Endothelial cell of umbilical vein (primary cell): ENCODE measurements around the gene CHML. TPM values are rescaled to one million over a fixed set of nuclear protein-coding genes. Genes with fewer than 3 reads are reported as not detected.

ENCODE experiments used
- BruUV-seq: library from RNA; stranded (reverse); fragments of 400-500 nt; replicated peaks from 2 replicates; lab custom pipeline; 2021; lab: Mats Ljungman, UMichigan
- CTCF ChIA-PET: fragments of 300-600, 350-600 bp; sonication (Branson Sonifier 250); formaldehyde crosslinking; loops from one replicate; lab custom pipeline; 2021; ENCODE audit warnings: antibody characterized with exemption, inconsistent platforms; lab: Charles Lee
- POLR2A ChIA-PET: fragments of 300-600, 350-600 bp; sonication (Branson Sonifier 250); formaldehyde crosslinking; loops from one replicate; lab custom pipeline; 2021; ENCODE audit warnings: antibody characterized with exemption, inconsistent platforms; lab: Charles Lee
- DNase-seq: peaks from one replicate; pipeline ENCODE4 v3.0.0-alpha.2; 2011; ENCODE audit warnings: low read depth, low spot score
- FAIRE-seq: peaks from 2 replicates; lab custom pipeline; 2011; peaks lifted over from hg19 to GRCh38; lab: Jason Lieb, UNC
- H2AFZ ChIP-seq: 2 replicates; pipeline ENCODE4 v1.6.0; 2012; ENCODE audit warnings: low read depth, low read length, control low read depth, inconsistent platforms
- H3K27ac ChIP-seq: 2 replicates; pipeline ENCODE4 v1.5.1; 2011; ENCODE audit warnings: low read depth, mild to moderate bottlenecking, control low read depth, low read length, moderate library complexity; ENCODE audit not compliant: insufficient read depth
- H3K27me3 ChIP-seq, 2 experiments: 2 replicates each; pipeline versions ENCODE4 v1.6.0 to v1.6.1; 2011; ENCODE audit warnings: low read length in 2 of 2, mixed read lengths in 1 of 2; ENCODE audit not compliant: control insufficient read depth in 2 of 2, insufficient read depth in 2 of 2
- H3K36me3 ChIP-seq, 2 experiments: 2 replicates in 1 of 2; 3 replicates in 1 of 2; pipeline ENCODE4 v1.5.1; 2011; ENCODE audit warnings: low read length in 2 of 2, mild to moderate bottlenecking in 1 of 2, moderate library complexity in 1 of 2; ENCODE audit not compliant: control insufficient read depth in 2 of 2, insufficient read depth in 2 of 2; ENCODE audit errors: extremely low read depth in 1 of 2
- H3K4me1 ChIP-seq: 3 replicates; pipeline ENCODE4 v1.5.1; 2011; ENCODE audit warnings: mild to moderate bottlenecking, low read length; ENCODE audit not compliant: control insufficient read depth, insufficient read depth; ENCODE audit errors: extremely low read depth
- H3K4me2 ChIP-seq: 2 replicates; pipeline ENCODE4 v1.6.1; 2011; ENCODE audit warnings: low read length, control low read depth, mixed read lengths; ENCODE audit not compliant: insufficient read depth
- H3K4me3 ChIP-seq, 3 experiments: fragments of 200-600 bp in 1 of 3; sonication (generic), shearing (Covaris generic) in 1 of 3; replicated peaks in 1 of 3; 2 replicates each; pipeline ENCODE4 v1.5.1; 2011 to 2016; ENCODE audit warnings: control low read depth in 3 of 3, low read length in 3 of 3, mild to moderate bottlenecking in 2 of 3, inconsistent platforms in 1 of 3, low read depth in 1 of 3, moderate library complexity in 1 of 3; ENCODE audit not compliant: insufficient read depth in 1 of 3
- H3K79me2 ChIP-seq: 2 replicates; pipeline ENCODE4 v1.6.0; 2012; ENCODE audit warnings: low read length, inconsistent platforms; ENCODE audit not compliant: control insufficient read depth, insufficient read depth
- H3K9ac ChIP-seq: replicated peaks from 2 replicates; pipeline ENCODE3; 2011; ENCODE audit warnings: low read length, control low read depth; ENCODE audit not compliant: insufficient read depth; ENCODE audit errors: extremely low read depth
- H3K9me1 ChIP-seq: replicated peaks from 3 replicates; pipeline ENCODE4 v1.6.0; 2011; ENCODE audit warnings: mild to moderate bottlenecking, low read length; ENCODE audit not compliant: control insufficient read depth, insufficient read depth; ENCODE audit errors: extremely low read depth
- H3K9me3 ChIP-seq: replicated peaks from 2 replicates; pipeline ENCODE4 v1.5.1; 2012; ENCODE audit warnings: low read length, inconsistent platforms; ENCODE audit not compliant: control insufficient read depth, insufficient read depth
- H4K20me1 ChIP-seq: replicated peaks from 2 replicates; pipeline ENCODE3; 2011; ENCODE audit warnings: mild to moderate bottlenecking, low read length; ENCODE audit not compliant: control insufficient read depth, insufficient read depth; ENCODE audit errors: extremely low read depth
- CTCF ChIP-seq, 2 donors: IDR thresholded peaks; 1 replicate in 1 of 2; 2 replicates in 1 of 2; pipeline ENCODE4 v1.5.1; 2011; ENCODE audit warnings: low read length in 2 of 2, mild to moderate bottlenecking in 2 of 2, moderate library complexity in 2 of 2, control low read depth in 1 of 2, inconsistent platforms in 1 of 2, low read depth in 1 of 2; ENCODE audit not compliant: insufficient read depth in 1 of 2; ENCODE audit errors: extremely low read depth in 1 of 2
- EZH2 ChIP-seq: IDR thresholded peaks from 2 replicates; pipeline ENCODE4 v1.6.1; 2012; ENCODE audit warnings: borderline replicate concordance, low read depth, mild to moderate bottlenecking, moderate library complexity, low read length, inconsistent platforms; ENCODE audit not compliant: severe bottlenecking
- FOS ChIP-seq: IDR thresholded peaks from 2 replicates; pipeline ENCODE4 v1.6.1; 2011; ENCODE audit warnings: mild to moderate bottlenecking, low read length, moderate library complexity, borderline replicate concordance; ENCODE audit not compliant: insufficient read depth
- GATA2 ChIP-seq: IDR thresholded peaks from 2 replicates; pipeline ENCODE4 v1.7.0; 2011; ENCODE audit warnings: low read depth, mild to moderate bottlenecking, moderate library complexity, mixed read lengths, low read length; ENCODE audit not compliant: insufficient read length, insufficient read depth
- JUN ChIP-seq: IDR thresholded peaks from 2 replicates; pipeline ENCODE4 v1.6.1; 2011; ENCODE audit warnings: borderline replicate concordance, low read depth; ENCODE audit not compliant: insufficient read length, insufficient read depth
- MAX ChIP-seq: IDR thresholded peaks from 2 replicates; pipeline ENCODE4 v1.6.1; 2011; ENCODE audit not compliant: insufficient read depth, insufficient read length
- MYC ChIP-seq: IDR thresholded peaks from one replicate; pipeline ENCODE4 v1.6.1; 2011; ENCODE audit warnings: mild to moderate bottlenecking, low read depth, low read length
- POLR2A ChIP-seq: IDR thresholded peaks from 2 replicates; pipeline ENCODE4 v1.6.1; 2012; ENCODE audit warnings: low read depth, mild to moderate bottlenecking, control low read depth, low read length
- POLR2AphosphoS5 ChIP-seq: IDR thresholded peaks from 2 replicates; pipeline ENCODE4 v1.6.1; 2012; ENCODE audit warnings: low read depth, mild to moderate bottlenecking, control low read depth, low read length, moderate library complexity; ENCODE audit not compliant: insufficient read depth
- dilution Hi-C: fragments of 300-500 bp; cut with MboI; formaldehyde crosslinking; loops from one replicate; pipeline ENCODE4 v1.15.0; 2019; ENCODE audit warnings: low sequenced_read_pairs; ENCODE audit not compliant: extremely low pct_ligation_motif_present
- intact Hi-C: fragments of 100-400 bp; cut with micrococcal nuclease; formaldehyde crosslinking; loops from one replicate; pipeline ENCODE4 v1.10.0; 2022
- polyA plus RNA-seq, 4 experiments: library from polyadenylated mRNA; depleted of rRNA in 3 of 4; stranded (reverse) in 3 of 4; unstranded in 1 of 4; fragments of >200 nt; gene quantifications; 2 replicates each; pipeline versions ENCODE4 v1.2.1 to v1.2.3, GENCODE V29; 2011 to 2012; ENCODE audit warnings: missing spikeins in 1 of 4
- total RNA-seq: library from RNA; stranded (reverse); gene quantifications from 2 replicates; pipeline ENCODE4 v1.2.3, GENCODE V29; 2021

CHML gene
- total and polyA plus RNA-seq, 2 donors (not counting 3 experiments of a cell fraction or from before 2014, with no cell fraction given): 3.3 to 22.3 TPM

GRCh38 chr1:241654019-241654418 is 13.8 kb upstream of the CHML start:
- ChIA-PET CTCF (no interaction called here), POLR2A (interaction anchor here (0.6 kb wide), 1 partner anchor 14 kb away, joined by 3 read pairs; no protein-coding TSS in a partner anchor)
- H3K36me3 ChIP-seq: no peaks in the 10 kb centered on the region
- no peaks in the 10 kb centered on the region for H3K9me1 ChIP-seq
- no peak for TF ChIP-seq POLR2AphosphoS5
- TF ChIP-seq MAX: no peak
- no peak for TF ChIP-seq GATA2
- TF ChIP-seq MYC: no peak
- no peak for TF ChIP-seq CTCF (IDR thresholded peaks at IDR 0.05; ENCODE audit: extremely low read depth in 1 of 2, insufficient read depth in 1 of 2, low read depth in 1 of 2, low read length in 2 of 2)
- TF ChIP-seq JUN: no peak
- no peak for TF ChIP-seq POLR2A
- TF ChIP-seq FOS: no peak
- no peak for TF ChIP-seq EZH2
- H3K9me3 ChIP-seq: no peaks in the 10 kb centered on the region
- no peaks in the 10 kb centered on the region for H3K27me3 ChIP-seq
- no peaks in the 10 kb centered on the region for H3K4me1 ChIP-seq
- H3K27ac ChIP-seq: no peak overlapping the region
- no peak overlapping the region for H3K4me3 ChIP-seq
- dilution Hi-C loops (no loop called here), intact Hi-C loops (no loop called here)
- DNase-seq (no peak), FAIRE-seq (no peak)
- H3K9ac ChIP-seq: no peak overlapping the region
- H3K79me2 ChIP-seq: no peaks in the 10 kb centered on the region
- BruUV-seq: no TSS peak
- no peak overlapping the region for H3K4me2 ChIP-seq
- H2AFZ ChIP-seq: no peak overlapping the region
- H4K20me1 ChIP-seq: no peaks in the 10 kb centered on the region
